ENCODE measurements around the gene YY1AP1.
"Not testable (repeated sequence)": the region's sequence is repeated elsewhere in the genome, so short reads cannot be mapped to it uniquely, and the experiment has no call there.

Gene YY1AP1

DNA sequence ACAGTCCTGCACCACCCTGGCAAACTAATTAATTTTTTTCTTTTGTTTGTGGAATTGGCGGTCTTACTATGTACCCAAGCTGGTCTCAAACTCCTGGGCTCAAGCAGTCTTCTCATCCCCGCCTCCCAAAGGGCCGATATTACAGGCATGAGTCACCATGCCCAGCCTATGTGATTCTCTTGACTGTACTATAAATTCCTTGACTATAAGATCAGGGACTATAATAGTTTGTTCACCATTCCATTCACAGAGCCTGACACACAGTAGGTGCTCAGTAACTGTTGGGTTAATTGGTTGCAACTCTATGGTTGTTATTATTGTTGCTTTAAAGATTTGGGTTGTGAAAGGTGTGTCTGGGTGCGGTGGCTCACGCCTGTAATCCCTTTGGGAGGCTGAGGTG, 17.6 kb upstream of the YY1AP1 start:
- TF ChIP-seq, protein P1, sequence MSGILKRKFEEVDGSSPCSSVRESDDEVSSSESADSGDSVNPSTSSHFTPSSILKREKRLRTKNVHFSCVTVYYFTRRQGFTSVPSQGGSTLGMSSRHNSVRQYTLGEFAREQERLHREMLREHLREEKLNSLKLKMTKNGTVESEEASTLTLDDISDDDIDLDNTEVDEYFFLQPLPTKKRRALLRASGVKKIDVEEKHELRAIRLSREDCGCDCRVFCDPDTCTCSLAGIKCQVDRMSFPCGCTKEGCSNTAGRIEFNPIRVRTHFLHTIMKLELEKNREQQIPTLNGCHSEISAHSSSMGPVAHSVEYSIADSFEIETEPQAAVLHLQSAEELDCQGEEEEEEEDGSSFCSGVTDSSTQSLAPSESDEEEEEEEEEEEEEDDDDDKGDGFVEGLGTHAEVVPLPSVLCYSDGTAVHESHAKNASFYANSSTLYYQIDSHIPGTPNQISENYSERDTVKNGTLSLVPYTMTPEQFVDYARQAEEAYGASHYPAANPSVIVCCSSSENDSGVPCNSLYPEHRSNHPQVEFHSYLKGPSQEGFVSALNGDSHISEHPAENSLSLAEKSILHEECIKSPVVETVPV (CRISPR knock-in tag; IDR thresholded peaks at IDR 0.05), result no peak
- TF ChIP-seq TCF4 (CRISPR knock-in tag; IDR thresholded peaks at IDR 0.05; ENCODE audit: borderline replicate concordance), result no peak
- TF ChIP-seq ARNTL (CRISPR knock-in tag; IDR thresholded peaks at IDR 0.05; ENCODE audit: borderline replicate concordance, low read depth), result no peak
- no peak for TF ChIP-seq OSR1 (CRISPR knock-in tag; IDR thresholded peaks at IDR 0.05)
- TF ChIP-seq BACH2 (CRISPR knock-in tag; IDR thresholded peaks at IDR 0.05; ENCODE audit: borderline replicate concordance), result no peak
- TF ChIP-seq ESRRG (CRISPR knock-in tag; IDR thresholded peaks at IDR 0.05), result no peak
- TF ChIP-seq ZFP3 (CRISPR knock-in tag; IDR thresholded peaks at IDR 0.05), result no peak
- TF ChIP-seq RARB (CRISPR knock-in tag; IDR thresholded peaks at IDR 0.05), result no peak
- no peak for TF ChIP-seq ZNF565 (CRISPR knock-in tag; conservative IDR thresholded peaks at IDR 0.05; ENCODE audit: low read depth)
- TF ChIP-seq, protein P2, sequence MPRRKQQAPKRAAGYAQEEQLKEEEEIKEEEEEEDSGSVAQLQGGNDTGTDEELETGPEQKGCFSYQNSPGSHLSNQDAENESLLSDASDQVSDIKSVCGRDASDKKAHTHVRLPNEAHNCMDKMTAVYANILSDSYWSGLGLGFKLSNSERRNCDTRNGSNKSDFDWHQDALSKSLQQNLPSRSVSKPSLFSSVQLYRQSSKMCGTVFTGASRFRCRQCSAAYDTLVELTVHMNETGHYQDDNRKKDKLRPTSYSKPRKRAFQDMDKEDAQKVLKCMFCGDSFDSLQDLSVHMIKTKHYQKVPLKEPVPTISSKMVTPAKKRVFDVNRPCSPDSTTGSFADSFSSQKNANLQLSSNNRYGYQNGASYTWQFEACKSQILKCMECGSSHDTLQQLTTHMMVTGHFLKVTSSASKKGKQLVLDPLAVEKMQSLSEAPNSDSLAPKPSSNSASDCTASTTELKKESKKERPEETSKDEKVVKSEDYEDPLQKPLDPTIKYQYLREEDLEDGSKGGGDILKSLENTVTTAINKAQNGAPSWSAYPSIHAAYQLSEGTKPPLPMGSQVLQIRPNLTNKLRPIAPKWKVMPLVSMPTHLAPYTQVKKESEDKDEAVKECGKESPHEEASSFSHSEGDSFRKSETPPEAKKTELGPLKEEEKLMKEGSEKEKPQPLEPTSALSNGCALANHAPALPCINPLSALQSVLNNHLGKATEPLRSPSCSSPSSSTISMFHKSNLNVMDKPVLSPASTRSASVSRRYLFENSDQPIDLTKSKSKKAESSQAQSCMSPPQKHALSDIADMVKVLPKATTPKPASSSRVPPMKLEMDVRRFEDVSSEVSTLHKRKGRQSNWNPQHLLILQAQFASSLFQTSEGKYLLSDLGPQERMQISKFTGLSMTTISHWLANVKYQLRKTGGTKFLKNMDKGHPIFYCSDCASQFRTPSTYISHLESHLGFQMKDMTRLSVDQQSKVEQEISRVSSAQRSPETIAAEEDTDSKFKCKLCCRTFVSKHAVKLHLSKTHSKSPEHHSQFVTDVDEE (CRISPR knock-in tag; IDR thresholded peaks at IDR 0.05), result no peak
- TF ChIP-seq SNAI2 (CRISPR knock-in tag; IDR thresholded peaks at IDR 0.05), result no peak
- ATAC-seq, result peak; percentile 83

- peak; percentile 35; the same call in 1 of the 3 replicates for ATAC-seq
Measured at GRCh38 chr1:155704414-155704813, 15.8 kb upstream of the YY1AP1 start.

DNA sequence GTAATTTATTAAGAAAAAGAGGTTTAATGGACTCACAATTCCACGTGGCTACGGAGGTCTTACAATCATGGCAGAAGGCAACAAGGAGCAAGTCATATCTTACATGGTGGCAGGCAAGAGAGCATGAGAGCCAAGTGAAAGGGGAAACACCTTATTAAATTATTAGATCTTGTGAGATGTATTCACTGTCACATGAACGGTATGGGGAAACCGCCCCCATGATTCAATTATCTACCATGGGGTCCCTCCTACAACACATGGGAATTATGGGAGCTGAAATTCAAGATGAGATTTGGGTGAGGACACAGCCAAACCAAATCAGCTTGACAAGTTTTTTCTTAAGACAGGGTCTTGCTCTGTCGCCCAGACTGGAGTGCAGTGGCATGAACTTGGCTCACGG, 14.6 kb upstream of the YY1AP1 start:
- TF ChIP-seq TCF4 (CRISPR knock-in tag; IDR thresholded peaks at IDR 0.05; ENCODE audit: borderline replicate concordance) (no peak), ZNF8 (CRISPR knock-in tag; IDR thresholded peaks at IDR 0.05) (no peak), ARNTL (CRISPR knock-in tag; IDR thresholded peaks at IDR 0.05; ENCODE audit: borderline replicate concordance, low read depth) (no peak), OSR1 (CRISPR knock-in tag; IDR thresholded peaks at IDR 0.05) (no peak), GLIS3 (CRISPR knock-in tag; IDR thresholded peaks at IDR 0.05) (no peak), ZC3H10 (CRISPR knock-in tag; IDR thresholded peaks at IDR 0.05) (no peak), ZNF70 (CRISPR knock-in tag; IDR thresholded peaks at IDR 0.05) (no peak), CSDC2 (CRISPR knock-in tag; IDR thresholded peaks at IDR 0.05) (no peak), PATZ1 (CRISPR knock-in tag; IDR thresholded peaks at IDR 0.05; ENCODE audit: borderline replicate concordance) (no peak), ESRRG (CRISPR knock-in tag; IDR thresholded peaks at IDR 0.05) (no peak), ZNF565 (CRISPR knock-in tag; conservative IDR thresholded peaks at IDR 0.05; ENCODE audit: low read depth) (no peak), PPARA (CRISPR knock-in tag; IDR thresholded peaks at IDR 0.05; ENCODE audit: borderline replicate concordance) (no peak), TOX (CRISPR knock-in tag; IDR thresholded peaks at IDR 0.05; ENCODE audit: borderline replicate concordance) (no peak)
- TF ChIP-seq, protein P2 (CRISPR knock-in tag; IDR thresholded peaks at IDR 0.05), result no peak

DNA sequence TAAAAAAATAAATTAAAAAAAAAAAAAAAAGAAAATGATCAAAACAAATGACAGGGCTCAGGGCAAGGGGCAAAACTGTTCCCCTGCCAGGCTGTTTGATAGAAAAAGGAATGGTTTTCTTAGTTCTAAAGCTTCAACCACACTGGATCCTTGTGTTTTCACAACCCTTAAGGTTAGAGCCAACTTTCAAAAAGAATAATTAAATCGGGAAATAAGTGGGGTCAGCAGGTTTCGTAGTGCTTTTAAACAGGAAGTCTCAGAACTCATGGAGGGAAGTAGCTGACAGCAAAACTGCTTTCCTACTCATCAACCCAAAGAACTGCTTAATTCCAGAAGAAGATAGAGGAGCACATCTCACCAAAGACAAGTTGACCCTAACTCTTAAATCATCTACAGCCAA, 13.1 kb upstream of the YY1AP1 start:
- ATAC-seq, result not testable (repeated sequence)

More for the DNA sequence above, 14.6 kb upstream of the YY1AP1 start:
- no peak for ATAC-seq

- not testable (repeated sequence) for ATAC-seq
Measured at GRCh38 chr1:155699062-155699461, 10.5 kb upstream of the YY1AP1 start.

Measured in SK-N-SH treated with all-trans-retinoic acid at 6 μM for 48 hours (cell line).